Astrocyte of the hippocampus (primary cell): ENCODE measurements around the gene NUP85.
A peak's percentile ranks its signal among the peaks of the same experiment; 100 is the strongest.
"Not testable (repeated sequence)": the region's sequence is repeated elsewhere in the genome, so short reads cannot be mapped to it uniquely, and the experiment has no call there.

Source experiments
- DNase-seq: peaks from one replicate; pipeline ENCODE4 v3.0.0; 2011; ENCODE audit warnings: low read depth, low spot score

The NUP85 gene

DNA sequence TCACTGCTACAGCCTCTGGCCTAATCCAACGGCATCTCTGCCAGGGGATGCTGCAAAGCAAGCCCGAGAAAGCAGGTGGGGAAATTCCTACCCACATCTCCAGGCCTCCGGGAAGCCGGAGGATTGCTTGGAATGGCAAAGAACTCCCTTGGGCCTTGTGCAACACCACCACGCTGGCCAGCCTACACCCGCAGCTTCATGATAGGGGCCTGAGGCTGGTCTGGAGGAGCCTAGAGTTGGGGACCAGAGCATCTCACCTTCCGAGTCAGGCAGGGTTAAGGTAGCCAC lies 35.6 kb downstream of the NUP85 start:
- no peak for DNase-seq

DNA sequence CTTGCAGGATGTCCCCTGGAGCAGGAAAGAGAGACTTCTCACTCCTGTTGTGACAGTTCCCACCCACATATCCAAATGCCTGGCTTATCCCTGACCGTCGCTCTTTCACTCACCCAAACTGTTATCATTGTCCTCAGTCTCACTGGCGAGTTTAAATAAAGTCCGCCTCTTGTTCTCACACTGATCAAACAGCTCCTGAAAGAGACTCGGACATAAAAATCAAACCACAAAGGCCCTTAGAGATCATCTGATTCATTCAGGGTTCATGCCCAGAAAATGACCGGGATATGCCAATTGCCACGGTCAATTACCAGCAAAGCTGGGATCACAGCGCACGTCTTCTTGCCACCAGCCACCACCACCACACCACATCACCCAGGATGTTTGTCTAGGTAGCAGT lies 36.0 kb downstream of the NUP85 start:
- no peak for DNase-seq

GRCh38 chr17:75241996-75242460 lies 36.5 kb downstream of the NUP85 start:
- no peak for DNase-seq

GRCh38 chr17:75242461-75243042 lies 37.1 kb downstream of the NUP85 start:
- no peak for DNase-seq

GRCh38 chr17:75244133-75244866 lies 38.8 kb downstream of the NUP85 start:
- no peak for DNase-seq

DNA sequence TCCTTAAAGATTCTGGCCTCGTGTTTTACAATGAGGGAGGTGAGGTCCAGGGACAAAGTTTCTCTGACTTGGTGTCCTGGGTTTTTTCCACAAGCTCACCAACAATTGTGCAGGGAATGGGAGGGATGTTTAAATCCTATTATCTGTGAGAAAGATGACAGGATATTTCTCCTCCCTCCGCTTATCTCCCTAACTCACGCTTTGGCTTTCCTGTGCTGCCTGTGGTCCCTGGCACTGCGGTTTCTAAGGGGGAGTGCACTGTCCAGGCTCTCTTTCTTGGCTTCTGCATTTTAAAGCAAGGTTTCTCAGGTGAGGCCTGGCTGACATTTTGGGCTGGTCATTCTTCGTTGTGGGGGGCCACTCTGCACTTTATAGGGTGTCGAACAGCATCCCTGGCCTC lies 39.5 kb downstream of the NUP85 start:
- no peak for DNase-seq

- no peak for DNase-seq
Measured at GRCh38 chr17:75246404-75246803, 40.9 kb downstream of the NUP85 start.

DNA sequence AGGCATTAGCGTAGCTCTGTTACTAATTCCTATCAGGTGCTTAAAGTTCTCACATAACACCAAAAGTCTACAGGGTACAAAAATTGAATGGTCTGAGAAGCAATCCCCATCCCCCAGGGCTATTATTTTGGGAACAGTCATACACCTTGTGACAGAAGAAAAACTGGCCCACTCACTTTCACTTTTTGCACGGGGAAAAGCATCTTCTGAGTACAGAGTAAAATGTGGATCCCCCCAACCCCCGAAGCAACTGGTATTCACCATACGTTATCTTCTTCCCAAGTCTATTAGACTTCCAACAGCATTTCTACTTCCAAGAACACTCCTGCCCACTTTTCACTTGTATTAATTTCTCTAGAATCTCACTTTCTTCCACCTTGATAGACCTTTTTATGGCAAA lies 44.1 kb downstream of the NUP85 start:
- no peak for DNase-seq

DNA sequence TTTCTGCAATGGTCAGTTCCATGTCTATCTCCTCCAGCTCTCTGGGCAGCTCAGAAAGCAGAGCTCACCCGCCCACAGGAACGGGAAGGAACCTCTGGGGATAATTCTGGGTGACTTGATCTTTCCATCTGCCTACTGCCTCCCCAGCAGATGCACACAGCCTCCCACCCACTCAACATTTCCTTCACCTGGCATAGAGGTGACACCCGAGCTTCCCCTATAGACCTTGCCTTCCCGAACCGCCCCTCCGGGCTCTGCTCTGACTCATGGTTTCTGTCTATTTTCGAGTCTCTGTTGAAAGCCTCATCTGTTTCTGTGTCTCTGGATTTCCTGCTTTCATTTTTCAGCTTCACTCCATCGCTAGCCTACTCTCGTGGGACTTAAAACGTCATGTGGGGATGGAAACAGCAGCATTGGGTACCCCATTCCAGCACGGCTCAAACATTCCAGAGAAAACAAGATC lies 44.6 kb downstream of the NUP85 start:
- DNase-seq = no peak

GRCh38 chr17:75252039-75252816 lies 46.7 kb downstream of the NUP85 start:
- no peak for DNase-seq

DNA sequence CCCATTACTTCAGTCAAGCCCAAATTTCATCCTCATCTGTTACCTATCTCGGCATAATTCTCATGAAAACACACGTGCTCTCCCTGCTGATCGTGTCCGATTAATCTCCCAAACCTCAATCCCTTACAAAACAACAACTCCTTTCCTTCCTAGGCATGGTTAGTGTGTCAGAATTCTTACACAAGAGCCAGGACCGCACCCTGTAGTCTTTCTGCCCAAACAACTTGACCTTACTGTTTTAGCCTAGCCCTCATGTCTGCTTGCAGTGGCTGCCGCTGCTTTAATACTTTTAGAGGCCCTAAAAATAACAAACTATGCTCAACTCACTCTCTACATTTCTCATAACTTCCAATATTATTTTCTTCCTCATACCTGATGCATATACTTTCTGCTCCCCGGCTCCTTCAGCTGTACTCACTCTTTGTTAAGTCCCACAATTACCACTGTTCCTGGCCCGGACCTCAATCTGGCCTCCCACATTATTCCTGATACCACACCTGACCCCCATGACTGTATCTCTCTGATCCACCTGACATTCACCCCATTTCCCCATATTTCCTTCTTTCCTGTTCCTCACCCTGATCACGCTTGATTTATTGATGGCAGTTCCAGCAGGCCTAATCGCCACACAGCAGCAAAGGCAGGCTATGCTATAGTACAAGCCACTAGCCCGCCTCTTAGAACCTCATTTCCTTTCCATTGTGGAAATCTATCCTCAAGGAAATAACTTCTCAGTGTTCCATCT lies 50.6 kb downstream of the NUP85 start:
- not testable (repeated sequence) for DNase-seq

DNA sequence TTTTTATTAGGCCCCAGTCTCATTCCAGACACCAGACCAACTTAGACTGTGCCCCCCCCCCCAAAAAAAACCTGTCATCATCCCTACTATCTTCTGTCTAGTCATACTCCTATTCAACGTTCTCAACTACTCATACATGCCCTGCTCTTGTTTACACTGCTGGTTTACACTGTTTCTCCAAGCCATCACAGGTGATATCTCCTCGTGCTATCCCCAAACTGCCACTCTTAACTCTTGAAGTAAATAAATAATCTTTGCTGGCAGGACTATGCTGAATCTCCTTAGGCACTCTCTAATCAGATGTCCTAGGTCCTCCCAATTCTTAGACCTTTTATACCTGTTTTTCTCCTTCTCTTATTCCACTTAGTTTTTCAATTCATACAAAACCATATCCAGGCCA lies 51.7 kb downstream of the NUP85 start:
- DNase-seq = not testable (repeated sequence)

DNA sequence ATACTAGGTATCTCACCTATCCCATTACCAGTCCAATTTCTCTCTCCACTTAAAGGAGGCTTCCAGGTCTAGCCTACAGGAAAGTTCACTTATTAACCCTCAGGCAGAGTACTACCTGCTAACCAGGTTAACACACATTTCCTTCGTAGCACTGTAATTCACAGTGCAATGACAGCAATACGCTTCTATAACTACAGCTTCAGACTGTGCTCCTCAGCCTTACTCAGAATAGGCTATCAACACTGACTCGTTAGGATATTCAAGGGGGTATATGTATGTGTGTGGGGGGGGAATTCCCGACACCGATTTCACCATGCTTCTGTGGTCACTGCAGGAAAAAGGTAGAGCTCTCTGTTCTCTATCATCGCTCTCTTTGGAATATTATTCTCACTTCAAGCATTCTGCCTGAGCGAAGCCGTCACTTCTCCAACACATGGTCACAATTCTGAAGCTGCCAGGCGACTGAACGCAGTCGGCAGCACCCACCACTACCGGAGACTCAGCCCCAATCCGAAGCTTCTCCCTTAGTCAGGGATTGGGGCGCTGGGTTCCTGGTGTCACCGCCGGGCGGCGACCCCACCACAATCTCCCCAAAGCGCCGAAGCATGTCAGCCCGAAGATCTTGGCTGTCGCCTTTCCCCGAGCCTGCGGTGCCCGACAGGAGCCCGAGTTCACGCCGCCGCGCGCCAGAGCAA lies 55.3 kb downstream of the NUP85 start:
- DNase-seq = no peak

DNA sequence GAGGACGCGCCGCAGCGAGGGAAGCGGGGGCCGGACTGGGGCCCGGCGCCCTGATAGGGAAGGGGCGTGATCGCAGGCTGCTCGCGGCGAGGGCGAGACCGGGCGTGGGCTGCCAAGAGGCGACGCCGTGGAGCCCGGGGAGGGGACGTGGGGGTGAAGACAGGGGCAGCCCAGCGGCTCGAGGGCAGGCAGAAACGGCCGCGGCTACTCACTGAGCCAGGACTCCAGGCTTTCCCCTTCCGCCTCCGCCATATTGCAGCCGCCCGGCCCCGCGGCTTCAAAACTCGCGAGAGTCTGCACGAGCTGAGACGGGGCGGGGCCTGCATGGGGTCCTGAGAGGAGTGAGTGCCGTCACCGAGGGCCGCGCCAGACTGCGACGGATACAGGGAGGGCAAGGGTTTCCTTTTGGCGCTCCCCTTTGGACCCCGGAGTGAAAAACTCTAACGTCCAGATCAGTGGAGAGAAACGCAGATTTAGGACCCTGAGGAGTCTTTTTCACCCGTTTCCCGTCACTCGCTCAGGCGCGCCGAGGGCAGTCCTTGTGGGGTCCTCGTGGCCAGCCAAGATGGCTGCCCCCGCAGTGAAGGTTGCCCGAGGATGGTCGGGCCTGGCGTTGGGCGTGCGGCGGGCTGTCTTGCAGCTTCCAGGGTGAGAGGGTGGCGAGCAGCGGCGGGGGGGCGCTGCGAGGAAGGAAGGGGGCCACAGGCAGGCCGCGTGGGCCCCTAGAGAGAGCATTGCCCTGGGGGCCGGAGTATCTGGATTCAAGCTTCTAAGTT lies 56.0 kb downstream of the NUP85 start, which contains the start of the genes GGA3 and MRPS7:
Gene GGA3, minus strand, starts transcription at position 271 of the 776 bp plus-strand sequence. Its CDS starts 19 bp downstream, at position 252.
Gene MRPS7, plus strand, starts transcription at position 544 of the 776 bp plus-strand sequence. Its CDS starts 22 bp downstream, at position 566.
- DNase-seq = peak; percentile 98

DNA sequence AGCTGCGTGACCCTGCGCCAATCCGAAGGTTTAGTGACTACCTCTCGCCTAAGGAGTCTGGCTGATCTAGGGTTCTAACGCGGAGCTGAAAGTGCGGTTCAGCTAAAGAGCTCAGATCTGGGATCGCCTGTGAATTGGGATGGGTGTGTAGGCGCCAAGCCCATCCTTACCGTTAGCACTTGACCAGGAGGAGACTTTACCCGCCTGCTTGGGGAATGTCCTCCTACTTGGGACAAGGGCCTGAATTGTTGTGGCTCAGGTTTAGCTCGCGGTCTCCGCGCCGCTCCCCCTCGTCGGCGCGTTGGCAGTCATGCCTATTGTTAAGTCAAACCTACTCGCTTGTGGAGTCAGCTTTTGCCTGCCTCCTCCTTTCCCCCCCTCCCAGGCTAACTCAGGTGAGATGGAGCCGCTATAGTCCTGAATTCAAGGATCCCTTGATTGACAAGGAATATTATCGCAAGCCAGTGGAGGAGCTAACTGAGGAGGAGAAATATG lies 56.7 kb downstream of the NUP85 start:
- DNase-seq = no peak

DNA sequence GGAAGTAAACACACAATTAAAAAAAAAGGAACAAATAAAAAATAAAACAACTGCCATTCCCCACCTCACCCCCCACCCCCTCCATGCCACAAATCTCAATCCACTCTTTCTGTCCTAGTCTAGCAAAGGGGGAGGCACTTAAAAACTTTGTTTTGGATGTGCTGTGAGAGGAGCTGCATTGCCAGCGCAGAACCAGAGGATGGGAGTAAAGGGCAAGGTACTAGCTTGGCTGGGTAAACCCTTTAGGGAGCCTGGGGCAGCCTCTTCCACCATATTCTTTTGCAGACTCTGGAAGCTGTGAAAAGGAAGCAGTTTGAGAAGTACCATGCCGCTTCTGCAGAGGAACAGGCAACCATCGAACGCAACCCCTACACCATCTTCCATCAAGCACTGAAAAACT lies 57.6 kb downstream of the NUP85 start:
- DNase-seq = no peak

GRCh38 chr17:75265614-75266315 lies 60.3 kb downstream of the NUP85 start:
- no peak for DNase-seq

- DNase-seq = no peak
Measured at GRCh38 chr17:75266316-75267152, 61.1 kb downstream of the NUP85 start.

DNA sequence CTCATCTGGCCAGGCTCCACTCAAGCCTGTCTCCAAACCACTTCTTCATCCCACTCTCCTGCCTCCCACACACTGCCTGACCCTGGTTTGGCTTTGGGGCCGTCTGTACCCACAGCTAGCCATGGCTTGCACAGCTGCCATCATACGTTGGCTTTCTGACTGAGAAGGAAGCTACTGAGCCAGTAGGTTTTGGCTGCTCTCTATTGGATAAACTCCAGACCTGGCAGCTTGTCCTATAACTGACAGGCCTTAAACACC lies 61.6 kb downstream of the NUP85 start:
- DNase-seq = no peak
